Measurements from ENCODE around the gene CRISPLD2. TPM values are rescaled to one million over a fixed set of nuclear protein-coding genes. Genes with fewer than 3 reads are reported as not detected.
"Not testable (repeated sequence)": the region's sequence is repeated elsewhere in the genome, so short reads cannot be mapped to it uniquely, and the experiment has no call there.

The CRISPLD2 gene
- total RNA-seq, 2 experiments from 2014 or later = 0.16 TPM; not detected in 1

GRCh38 chr16:84869473-84869845 lies 49.7 kb downstream of the CRISPLD2 start:
- Mint-ChIP-seq H3K9me3 (no peaks in the 10 kb centered on the region), H3K27me3 (peaks cover 5% of the 10 kb centered on the region), H3K4me1 (ENCODE audit: low read depth) (no peaks in the 10 kb centered on the region), H3K4me3 (no peak overlapping the region), H3K36me3 (ENCODE audit: low read depth) (no peaks in the 10 kb centered on the region), H3K27ac (no peak overlapping the region)
- ChIA-PET POLR2A (no interaction called here), CTCF (interaction anchor here (0.9 kb wide), 1 partner anchor 33 kb away, joined by 3 read pairs; no protein-coding TSS in a partner anchor)
- DNase-seq = no peak
- no peak for ATAC-seq
- no peak for TF ChIP-seq CTCF (IDR thresholded peaks at IDR 0.05)
- intact Hi-C loops (cut with micrococcal nuclease) = no loop called here

GRCh38 chr16:84872971-84873370 lies 53.2 kb downstream of the CRISPLD2 start:
- H3K4me3 Mint-ChIP-seq, CTCF ChIA-PET, POLR2A ChIA-PET: not testable (repeated sequence)

GRCh38 chr16:84874004-84874435 lies 54.2 kb downstream of the CRISPLD2 start:
- no peak for ATAC-seq
- intact Hi-C loops (cut with micrococcal nuclease) = no loop called here

More at GRCh38 chr16:84872971-84873370, 53.2 kb downstream of the CRISPLD2 start:
- H3K27ac Mint-ChIP-seq; DNase-seq; H3K4me1 Mint-ChIP-seq (ENCODE audit: low read depth); intact Hi-C loops (cut with micrococcal nuclease); H3K27me3 Mint-ChIP-seq; H3K36me3 Mint-ChIP-seq (ENCODE audit: low read depth); H3K9me3 Mint-ChIP-seq; ATAC-seq: not testable (repeated sequence)

GRCh38 chr16:84874553-84874952 lies 54.8 kb downstream of the CRISPLD2 start:
- Mint-ChIP-seq H3K9me3 (no peaks in the 10 kb centered on the region), H3K4me3 (no peak overlapping the region)

More at GRCh38 chr16:84874004-84874435, 54.2 kb downstream of the CRISPLD2 start:
- Mint-ChIP-seq H3K4me1 (ENCODE audit: low read depth) (no peaks in the 10 kb centered on the region), H3K27me3 (no peaks in the 10 kb centered on the region), H3K27ac (no peak overlapping the region), H3K4me3 (no peak overlapping the region), H3K9me3 (no peaks in the 10 kb centered on the region), H3K36me3 (ENCODE audit: low read depth) (no peaks in the 10 kb centered on the region)
- no peak for TF ChIP-seq CTCF (IDR thresholded peaks at IDR 0.05)
- no peak for DNase-seq
- ChIA-PET CTCF (interaction anchor here (1.1 to 1.4 kb wide), 2 partner anchors 51 to 371 kb away, joined by 3 to 5 read pairs; no protein-coding TSS in a partner anchor), POLR2A (no interaction called here)

GRCh38 chr16:84874983-84875382 lies 55.2 kb downstream of the CRISPLD2 start:
- POLR2A ChIA-PET = no interaction called here
- intact Hi-C loops (cut with micrococcal nuclease) = no loop called here
- no peaks in the 10 kb centered on the region for H3K9me3 Mint-ChIP-seq

More at GRCh38 chr16:84874553-84874952, 54.8 kb downstream of the CRISPLD2 start:
- Mint-ChIP-seq H3K36me3 (ENCODE audit: low read depth) (no peaks in the 10 kb centered on the region), H3K4me1 (ENCODE audit: low read depth) (no peaks in the 10 kb centered on the region), H3K27me3 (no peaks in the 10 kb centered on the region), H3K27ac (no peak overlapping the region)
- intact Hi-C loops (cut with micrococcal nuclease) = no loop called here
- ChIA-PET POLR2A (no interaction called here), CTCF (interaction anchor here (1.1 to 1.4 kb wide), 2 partner anchors 51 to 371 kb away, joined by 3 to 5 read pairs; no protein-coding TSS in a partner anchor)
- DNase-seq = no peak
- TF ChIP-seq CTCF (IDR thresholded peaks at IDR 0.05) = no peak
- no peak for ATAC-seq

More at GRCh38 chr16:84874983-84875382, 55.2 kb downstream of the CRISPLD2 start:
- Mint-ChIP-seq H3K36me3 (ENCODE audit: low read depth) (no peaks in the 10 kb centered on the region), H3K27ac (no peak overlapping the region), H3K27me3 (no peaks in the 10 kb centered on the region), H3K4me3 (no peak overlapping the region), H3K4me1 (ENCODE audit: low read depth) (no peaks in the 10 kb centered on the region)
- TF ChIP-seq CTCF (IDR thresholded peaks at IDR 0.05) = no peak
- ATAC-seq (no peak), DNase-seq (no peak)
- CTCF ChIA-PET = interaction anchor here (1.1 to 1.4 kb wide), 2 partner anchors 50 to 370 kb away, joined by 3 to 5 read pairs; no protein-coding TSS in a partner anchor

All from activated CD8-positive, alpha-beta T cell treated with anti-CD3 and anti-CD28 coated beads for 36 hours (primary cell).